Stimulated activated naive CD8-positive, alpha-beta T cell treated with anti-CD3 and anti-CD28 coated beads, Interleukin-15, Interleukin-2, amounts not matched to agents 100 ng/mL and 50 ng/mL, for 24 hours (primary cell): Measurements from ENCODE around the gene CAMTA1.

ENCODE experiments used
- H3K27ac Mint-ChIP-seq: one replicate; pipeline ENCODE4 v1.8.0; 2021; ENCODE audit warnings: mild to moderate bottlenecking, mixed read lengths
- H3K27me3 Mint-ChIP-seq: one replicate; pipeline ENCODE4 v1.8.0; 2021; ENCODE audit warnings: mixed read lengths
- H3K36me3 Mint-ChIP-seq: one replicate; pipeline ENCODE4 v1.8.0; 2021; ENCODE audit warnings: low read depth, mixed read lengths
- H3K4me1 Mint-ChIP-seq: one replicate; pipeline ENCODE4 v1.8.0; 2021; ENCODE audit warnings: low read depth, mixed read lengths
- H3K4me3 Mint-ChIP-seq: one replicate; pipeline ENCODE4 v1.8.0; 2021; ENCODE audit warnings: mild to moderate bottlenecking, mixed read lengths
- H3K9me3 Mint-ChIP-seq: one replicate; pipeline ENCODE4 v1.8.0; 2021; ENCODE audit warnings: mixed read lengths

The CAMTA1 gene

DNA sequence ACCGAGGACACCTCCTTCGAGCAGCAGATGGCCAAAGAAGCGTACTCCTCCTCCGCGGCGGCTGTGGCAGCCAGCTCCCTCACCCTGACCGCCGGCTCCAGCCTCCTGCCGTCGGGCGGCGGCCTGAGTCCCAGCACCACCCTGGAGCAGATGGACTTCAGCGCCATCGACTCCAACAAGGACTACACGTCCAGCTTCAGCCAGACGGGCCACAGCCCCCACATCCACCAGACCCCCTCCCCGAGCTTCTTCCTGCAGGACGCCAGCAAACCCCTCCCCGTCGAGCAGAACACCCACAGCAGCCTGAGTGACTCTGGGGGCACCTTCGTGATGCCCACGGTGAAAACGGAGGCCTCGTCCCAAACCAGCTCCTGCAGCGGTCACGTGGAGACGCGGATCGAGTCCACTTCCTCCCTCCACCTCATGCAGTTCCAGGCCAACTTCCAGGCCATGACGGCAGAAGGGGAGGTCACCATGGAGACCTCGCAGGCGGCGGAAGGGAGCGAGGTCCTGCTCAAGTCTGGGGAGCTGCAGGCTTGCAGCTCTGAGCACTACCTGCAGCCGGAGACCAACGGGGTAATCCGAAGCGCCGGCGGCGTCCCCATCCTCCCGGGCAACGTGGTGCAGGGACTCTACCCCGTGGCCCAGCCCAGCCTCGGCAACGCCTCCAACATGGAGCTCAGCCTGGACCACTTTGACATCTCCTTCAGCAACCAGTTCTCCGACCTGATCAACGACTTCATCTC is 879.1 kb downstream of the CAMTA1 start:
- H3K4me3 Mint-ChIP-seq: no peak overlapping the region
- H3K27me3 Mint-ChIP-seq: no peaks in the 10 kb centered on the region
- peaks cover 3% of the 10 kb centered on the region for H3K4me1 Mint-ChIP-seq
- no peaks in the 10 kb centered on the region for H3K9me3 Mint-ChIP-seq
- no peak overlapping the region for H3K27ac Mint-ChIP-seq
- no peaks in the 10 kb centered on the region for H3K36me3 Mint-ChIP-seq

DNA sequence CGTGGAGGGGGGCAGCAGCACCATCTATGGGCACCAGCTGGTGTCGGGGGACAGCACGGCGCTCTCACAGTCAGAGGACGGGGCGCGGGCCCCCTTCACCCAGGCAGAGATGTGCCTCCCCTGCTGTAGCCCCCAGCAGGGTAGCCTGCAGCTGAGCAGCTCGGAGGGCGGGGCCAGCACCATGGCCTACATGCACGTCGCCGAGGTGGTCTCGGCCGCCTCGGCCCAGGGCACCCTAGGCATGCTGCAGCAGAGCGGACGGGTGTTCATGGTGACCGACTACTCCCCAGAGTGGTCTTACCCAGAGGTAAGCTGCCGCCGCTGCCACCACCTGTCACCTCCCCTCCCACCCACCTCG is 879.6 kb downstream of the CAMTA1 start:
- H3K27ac Mint-ChIP-seq: no peak overlapping the region
- no peak overlapping the region for H3K4me3 Mint-ChIP-seq
- no peaks in the 10 kb centered on the region for H3K27me3 Mint-ChIP-seq
- H3K36me3 Mint-ChIP-seq: no peaks in the 10 kb centered on the region
- peaks cover 3% of the 10 kb centered on the region for H3K4me1 Mint-ChIP-seq
- no peaks in the 10 kb centered on the region for H3K9me3 Mint-ChIP-seq

DNA sequence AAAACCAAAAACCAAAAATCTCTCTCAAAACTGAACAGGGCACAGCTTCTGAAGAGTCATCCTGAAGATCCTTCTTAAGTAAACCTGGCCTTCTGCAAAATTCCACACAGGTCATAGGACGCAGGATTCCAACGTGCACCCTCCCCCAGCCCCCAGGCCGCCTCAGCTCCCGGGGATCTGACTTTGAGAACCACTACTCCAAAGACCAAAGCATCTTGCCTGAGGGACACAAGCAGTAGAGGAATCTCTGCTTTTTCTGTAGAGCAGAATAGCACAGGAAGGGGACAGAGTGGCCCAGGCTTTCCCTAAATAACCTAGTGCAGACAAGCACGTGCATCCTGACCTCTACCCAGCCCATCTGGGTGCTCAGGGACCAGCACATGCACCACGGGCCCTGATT is 881.0 kb downstream of the CAMTA1 start:
- Mint-ChIP-seq H3K9me3 (no peaks in the 10 kb centered on the region), H3K4me1 (peaks cover 3% of the 10 kb centered on the region), H3K27ac (no peak overlapping the region), H3K27me3 (no peaks in the 10 kb centered on the region), H3K4me3 (no peak overlapping the region), H3K36me3 (no peaks in the 10 kb centered on the region)

DNA sequence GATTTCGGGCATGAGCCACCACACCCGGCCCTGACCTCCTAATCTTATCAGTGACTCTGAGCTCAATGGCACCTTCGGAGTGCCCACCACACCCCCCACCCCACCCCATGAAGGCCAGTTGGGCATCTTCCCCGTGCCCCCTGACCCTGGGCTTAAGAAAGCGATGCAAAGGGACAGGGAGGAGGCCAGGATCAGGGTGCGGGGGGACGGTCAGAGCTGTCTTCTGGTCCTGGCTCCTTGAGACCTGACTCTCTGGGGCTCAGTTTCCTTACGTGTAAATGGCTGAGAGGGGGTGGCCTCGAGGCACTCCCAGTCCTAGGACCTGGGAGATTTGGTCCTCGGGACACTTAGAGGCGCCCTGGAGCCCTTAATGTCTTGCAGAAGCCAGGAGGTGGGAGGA is 881.9 kb downstream of the CAMTA1 start:
- Mint-ChIP-seq H3K27me3 (no peaks in the 10 kb centered on the region), H3K4me3 (no peak overlapping the region), H3K9me3 (no peaks in the 10 kb centered on the region), H3K4me1 (peaks cover 3% of the 10 kb centered on the region), H3K36me3 (no peaks in the 10 kb centered on the region), H3K27ac (no peak overlapping the region)

DNA sequence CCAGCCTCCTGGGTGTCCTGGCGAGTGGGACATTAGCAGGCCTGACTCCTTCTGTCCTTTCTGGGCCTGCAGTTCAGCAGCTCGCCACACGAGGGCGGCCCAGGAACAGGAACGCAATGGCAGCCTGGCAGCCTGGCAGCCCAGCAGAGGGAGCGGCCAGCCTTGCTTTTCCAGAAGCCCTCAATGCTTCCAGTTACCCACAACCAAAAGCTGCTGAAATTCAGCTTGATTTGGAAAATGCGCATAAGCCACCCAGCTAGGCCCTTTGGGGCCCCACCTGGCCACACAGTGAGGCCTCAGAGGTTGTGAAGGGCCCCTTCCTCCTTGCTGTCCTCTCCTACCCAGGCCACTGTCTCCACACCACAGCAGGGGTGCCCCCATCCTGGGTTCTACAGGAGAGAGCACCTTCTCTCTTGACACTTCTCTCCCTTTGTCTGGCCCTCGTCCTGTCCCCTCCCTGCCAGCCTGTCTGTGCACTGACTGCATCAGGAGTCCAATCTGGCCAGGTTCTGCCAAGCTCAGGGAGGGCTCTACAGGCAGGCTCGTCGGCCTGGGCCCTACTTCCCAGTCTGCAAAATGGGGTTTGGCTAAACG is 882.5 kb downstream of the CAMTA1 start:
- H3K27ac Mint-ChIP-seq: no peak overlapping the region
- H3K27me3 Mint-ChIP-seq: no peaks in the 10 kb centered on the region
- no peaks in the 10 kb centered on the region for H3K9me3 Mint-ChIP-seq
- H3K36me3 Mint-ChIP-seq: no peaks in the 10 kb centered on the region
- H3K4me3 Mint-ChIP-seq: no peak overlapping the region
- peaks cover 3% of the 10 kb centered on the region for H3K4me1 Mint-ChIP-seq

- H3K4me3 Mint-ChIP-seq: no peak overlapping the region
- H3K9me3 Mint-ChIP-seq: no peaks in the 10 kb centered on the region
- H3K36me3 Mint-ChIP-seq: no peaks in the 10 kb centered on the region
- H3K27me3 Mint-ChIP-seq: no peaks in the 10 kb centered on the region
- peaks cover 3% of the 10 kb centered on the region for H3K4me1 Mint-ChIP-seq
- H3K27ac Mint-ChIP-seq: no peak overlapping the region
Observed at GRCh38 chr1:7669559-7670311, 884.5 kb downstream of the CAMTA1 start.

- no peaks in the 10 kb centered on the region for H3K9me3 Mint-ChIP-seq
- no peaks in the 10 kb centered on the region for H3K36me3 Mint-ChIP-seq
- no peak overlapping the region for H3K27ac Mint-ChIP-seq
- peaks cover 3% of the 10 kb centered on the region for H3K4me1 Mint-ChIP-seq
- no peaks in the 10 kb centered on the region for H3K27me3 Mint-ChIP-seq
- H3K4me3 Mint-ChIP-seq: no peak overlapping the region
Observed at GRCh38 chr1:7670334-7671145, 885.3 kb downstream of the CAMTA1 start.

DNA sequence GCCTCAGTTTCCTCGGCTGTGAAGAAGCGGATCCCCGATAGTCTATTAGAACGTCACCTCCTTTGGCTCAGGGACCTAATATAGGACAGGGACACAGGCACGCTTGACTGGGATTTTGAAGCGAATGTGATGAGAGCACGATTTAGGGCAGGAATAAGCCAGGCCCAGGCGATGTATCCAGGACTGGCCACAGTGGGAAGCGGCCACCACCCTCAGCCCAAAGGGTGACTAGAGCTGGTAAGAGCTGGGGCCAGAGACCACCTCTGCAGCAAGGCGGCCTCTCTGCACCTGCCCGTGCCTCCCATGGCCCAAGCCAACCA is 885.9 kb downstream of the CAMTA1 start:
- no peaks in the 10 kb centered on the region for H3K36me3 Mint-ChIP-seq
- H3K27me3 Mint-ChIP-seq: no peaks in the 10 kb centered on the region
- H3K27ac Mint-ChIP-seq: no peak overlapping the region
- H3K4me1 Mint-ChIP-seq: peaks cover 3% of the 10 kb centered on the region
- H3K4me3 Mint-ChIP-seq: no peak overlapping the region
- no peaks in the 10 kb centered on the region for H3K9me3 Mint-ChIP-seq

- Mint-ChIP-seq H3K27me3 (no peaks in the 10 kb centered on the region), H3K36me3 (no peaks in the 10 kb centered on the region), H3K4me3 (no peak overlapping the region), H3K4me1 (peaks cover 3% of the 10 kb centered on the region), H3K9me3 (no peaks in the 10 kb centered on the region), H3K27ac (no peak overlapping the region)
Observed at GRCh38 chr1:7671676-7672075, 886.4 kb downstream of the CAMTA1 start.

GRCh38 chr1:7672864-7673263 is 887.6 kb downstream of the CAMTA1 start:
- Mint-ChIP-seq H3K4me1 (peaks cover 1% of the 10 kb centered on the region), H3K27ac (no peak overlapping the region), H3K27me3 (no peaks in the 10 kb centered on the region), H3K9me3 (no peaks in the 10 kb centered on the region), H3K4me3 (no peak overlapping the region), H3K36me3 (no peaks in the 10 kb centered on the region)

GRCh38 chr1:7674972-7675371 is 889.7 kb downstream of the CAMTA1 start:
- Mint-ChIP-seq H3K27ac (no peak overlapping the region), H3K27me3 (no peaks in the 10 kb centered on the region), H3K4me3 (no peak overlapping the region), H3K9me3 (no peaks in the 10 kb centered on the region), H3K4me1 (no peaks in the 10 kb centered on the region), H3K36me3 (no peaks in the 10 kb centered on the region)

DNA sequence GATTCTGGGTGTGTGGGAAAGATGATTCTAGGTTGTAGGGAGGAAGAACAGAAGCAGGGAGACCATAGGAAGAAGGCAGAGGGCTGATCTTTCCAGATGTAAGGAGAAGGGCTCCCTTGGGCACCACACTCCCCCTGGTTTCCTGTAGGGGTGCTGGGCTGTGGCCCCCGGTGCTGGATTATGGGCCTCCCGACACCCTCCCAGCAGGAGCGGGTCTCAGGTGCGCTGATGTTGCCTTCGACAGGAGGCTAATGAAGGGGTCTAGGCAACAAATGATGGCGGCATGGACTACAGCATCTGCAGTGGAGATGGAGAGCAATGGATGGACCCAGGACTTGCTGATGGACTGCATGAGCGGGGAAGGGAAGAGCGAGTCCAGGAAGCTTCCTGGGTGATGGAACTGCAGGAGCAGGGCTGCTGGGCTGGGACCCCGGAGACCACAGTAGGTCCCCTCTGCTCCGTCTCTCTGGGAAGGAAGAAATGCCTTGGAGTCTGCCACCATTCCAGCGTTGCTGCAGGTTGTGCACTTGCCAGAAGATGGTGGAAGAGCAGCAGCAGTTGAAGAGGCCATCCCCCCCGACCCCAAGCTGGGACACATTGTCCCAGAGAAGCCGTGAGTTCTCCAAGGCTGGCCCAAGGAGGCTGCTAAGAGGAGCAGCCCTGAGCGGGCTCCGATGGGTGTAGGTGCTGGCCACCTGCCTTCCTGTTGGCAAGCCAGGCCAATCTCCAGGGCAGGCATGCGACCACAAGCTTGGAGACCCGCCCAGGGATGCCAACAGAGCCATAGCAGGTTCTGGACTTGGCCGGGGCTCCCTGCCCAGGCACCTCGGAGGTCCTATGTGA is 890.4 kb downstream of the CAMTA1 start:
- H3K36me3 Mint-ChIP-seq: no peaks in the 10 kb centered on the region
- H3K9me3 Mint-ChIP-seq: no peaks in the 10 kb centered on the region
- no peak overlapping the region for H3K27ac Mint-ChIP-seq
- H3K4me3 Mint-ChIP-seq: no peak overlapping the region
- no peaks in the 10 kb centered on the region for H3K4me1 Mint-ChIP-seq
- H3K27me3 Mint-ChIP-seq: no peaks in the 10 kb centered on the region

DNA sequence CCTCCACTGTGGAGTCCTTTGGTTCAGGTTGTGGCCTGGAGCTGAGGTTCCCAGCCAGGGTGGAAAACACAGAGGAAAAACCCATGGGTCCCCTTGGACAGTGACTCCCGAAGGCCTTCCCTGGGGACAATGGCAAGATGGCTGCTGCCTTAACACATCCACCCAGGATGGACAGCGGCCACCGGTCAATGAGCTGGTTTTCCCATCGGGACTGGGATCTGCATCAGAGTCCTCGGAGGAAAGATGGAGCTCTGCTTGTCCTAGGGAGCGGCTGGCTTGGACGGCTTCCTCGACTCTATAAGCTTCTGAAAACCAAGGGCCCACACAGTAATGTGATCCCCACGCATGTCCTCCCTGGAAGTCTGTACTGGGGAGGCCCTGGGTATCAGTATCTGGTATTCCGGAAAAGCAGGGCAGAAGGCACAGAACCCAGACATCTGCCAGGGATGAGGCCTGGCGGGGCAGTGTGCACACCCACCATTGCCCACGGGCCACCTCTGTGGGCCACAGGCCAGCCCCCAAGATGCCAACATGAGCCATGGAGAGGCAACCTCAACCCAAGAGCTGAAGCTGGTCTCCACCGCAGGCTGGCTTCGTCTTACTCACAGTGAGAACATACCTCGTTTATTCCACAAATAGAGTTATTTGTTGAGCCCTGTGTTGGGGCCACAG is 891.2 kb downstream of the CAMTA1 start:
- Mint-ChIP-seq H3K9me3 (no peaks in the 10 kb centered on the region), H3K36me3 (no peaks in the 10 kb centered on the region), H3K27ac (no peak overlapping the region), H3K4me3 (no peak overlapping the region), H3K27me3 (no peaks in the 10 kb centered on the region), H3K4me1 (no peaks in the 10 kb centered on the region)

DNA sequence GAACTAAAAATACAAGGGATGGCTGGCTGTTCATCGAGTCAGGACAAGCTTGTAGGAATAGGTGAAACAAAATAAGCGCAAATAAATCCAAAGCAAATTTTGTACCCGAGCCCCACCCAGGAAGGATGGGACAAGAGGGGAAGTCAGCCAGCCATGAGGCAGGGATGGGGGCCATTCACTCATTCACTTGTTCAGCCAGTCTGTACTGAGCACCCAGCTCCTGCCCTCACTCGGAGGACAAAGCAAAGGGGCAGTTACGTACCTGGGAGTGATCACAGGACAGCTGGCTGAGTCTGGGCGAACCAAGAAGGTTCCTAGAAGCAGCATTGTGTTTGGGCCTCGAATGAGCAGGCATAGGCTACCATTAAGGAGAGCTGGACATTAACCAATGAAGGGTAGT is 891.9 kb downstream of the CAMTA1 start:
- Mint-ChIP-seq H3K9me3 (no peaks in the 10 kb centered on the region), H3K27ac (no peak overlapping the region), H3K27me3 (peaks cover 4% of the 10 kb centered on the region), H3K4me3 (no peak overlapping the region), H3K4me1 (no peaks in the 10 kb centered on the region), H3K36me3 (no peaks in the 10 kb centered on the region)
